GM18868 (cell line): ENCODE results near the gene OXLD1.

Experiments used
- ATAC-seq: cut with Tn5 transposase; IDR thresholded peaks from one replicate; pipeline ENCODE4 v1.9.1; 2021; ENCODE audit warnings: mild to moderate bottlenecking, moderate library complexity; ENCODE audit not compliant: unreplicated experiment

OXLD1 gene

DNA sequence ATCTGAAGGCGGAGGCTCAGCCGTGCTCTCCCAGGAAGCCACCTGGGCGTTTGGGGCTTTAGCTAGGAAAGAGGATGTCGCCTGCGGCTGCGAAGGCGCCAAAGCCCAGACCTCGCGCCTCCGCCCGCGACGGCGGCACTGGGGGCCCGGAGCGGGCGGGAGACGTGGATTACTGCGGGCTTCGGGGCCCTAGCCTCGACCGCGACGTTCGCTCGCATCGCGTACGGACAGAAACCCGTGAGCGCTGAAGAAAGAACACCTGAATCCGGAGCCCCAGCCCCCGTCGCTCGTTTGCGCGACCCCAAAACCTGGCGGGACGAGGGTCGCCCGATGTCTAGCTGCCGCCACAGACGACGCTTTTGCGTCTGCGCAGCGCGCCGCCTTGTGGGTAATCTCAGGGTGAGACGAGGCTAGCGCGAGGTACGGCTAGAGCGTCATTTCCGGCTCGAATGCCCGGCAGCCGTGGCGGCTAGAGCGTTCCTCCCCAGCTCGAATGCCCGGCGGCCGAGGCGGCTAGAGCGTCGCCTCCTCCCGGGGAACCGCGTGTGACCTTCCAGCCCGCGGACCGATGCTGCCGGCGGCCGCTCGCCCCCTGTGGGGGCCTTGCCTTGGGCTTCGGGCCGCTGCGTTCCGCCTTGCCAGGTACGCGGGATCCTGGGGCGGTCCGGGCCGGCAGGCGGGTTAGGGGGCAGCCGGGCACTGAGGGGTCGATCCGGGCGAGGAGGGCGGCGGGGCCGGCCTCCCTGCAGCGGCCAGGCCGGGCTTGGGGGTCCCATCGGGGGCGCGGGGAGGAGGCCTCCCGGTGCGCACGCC lies 36.7 kb upstream of the OXLD1 start, which contains the start of gene MRPL12:
Gene MRPL12 (plus strand): TSS at position 434 of the 813 bp plus-strand sequence. CDS start 135 bp downstream, at position 569.
- ATAC-seq: peak; percentile 81

DNA sequence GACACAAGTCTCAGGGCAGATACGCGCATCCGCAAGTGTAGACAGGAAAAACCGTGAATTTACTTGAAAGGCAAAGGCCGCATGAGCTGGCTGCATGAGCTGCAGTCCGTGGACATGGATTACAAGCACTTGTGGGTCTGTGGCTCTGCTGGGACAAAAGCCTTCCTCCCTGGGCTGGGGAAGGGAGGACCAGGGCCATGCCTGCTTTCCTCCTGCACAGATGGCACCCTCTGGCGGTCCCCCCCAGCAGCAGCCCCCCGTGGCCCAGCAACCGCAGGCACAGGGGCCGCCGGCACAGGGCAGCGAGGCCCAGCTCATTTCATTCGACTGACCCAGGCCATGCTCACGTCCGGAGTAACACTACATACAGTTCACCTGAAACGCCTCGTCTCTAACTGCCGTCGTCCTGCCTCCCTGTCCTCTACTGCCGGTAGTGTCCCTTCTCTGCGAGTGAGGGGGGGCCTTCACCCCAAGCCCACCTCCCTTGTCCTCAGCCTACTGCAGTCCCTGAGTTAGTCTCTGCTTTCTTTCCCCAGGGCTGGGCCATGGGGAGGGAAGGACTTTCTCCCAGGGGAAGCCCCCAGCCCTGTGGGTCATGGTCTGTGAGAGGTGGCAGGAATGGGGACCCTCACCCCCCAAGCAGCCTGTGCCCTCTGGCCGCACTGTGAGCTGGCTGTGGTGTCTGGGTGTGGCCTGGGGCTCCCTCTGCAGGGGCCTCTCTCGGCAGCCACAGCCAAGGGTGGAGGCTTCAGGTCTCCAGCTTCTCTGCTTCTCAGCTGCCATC lies 35.1 kb upstream of the OXLD1 start:
- ATAC-seq: no peak

DNA sequence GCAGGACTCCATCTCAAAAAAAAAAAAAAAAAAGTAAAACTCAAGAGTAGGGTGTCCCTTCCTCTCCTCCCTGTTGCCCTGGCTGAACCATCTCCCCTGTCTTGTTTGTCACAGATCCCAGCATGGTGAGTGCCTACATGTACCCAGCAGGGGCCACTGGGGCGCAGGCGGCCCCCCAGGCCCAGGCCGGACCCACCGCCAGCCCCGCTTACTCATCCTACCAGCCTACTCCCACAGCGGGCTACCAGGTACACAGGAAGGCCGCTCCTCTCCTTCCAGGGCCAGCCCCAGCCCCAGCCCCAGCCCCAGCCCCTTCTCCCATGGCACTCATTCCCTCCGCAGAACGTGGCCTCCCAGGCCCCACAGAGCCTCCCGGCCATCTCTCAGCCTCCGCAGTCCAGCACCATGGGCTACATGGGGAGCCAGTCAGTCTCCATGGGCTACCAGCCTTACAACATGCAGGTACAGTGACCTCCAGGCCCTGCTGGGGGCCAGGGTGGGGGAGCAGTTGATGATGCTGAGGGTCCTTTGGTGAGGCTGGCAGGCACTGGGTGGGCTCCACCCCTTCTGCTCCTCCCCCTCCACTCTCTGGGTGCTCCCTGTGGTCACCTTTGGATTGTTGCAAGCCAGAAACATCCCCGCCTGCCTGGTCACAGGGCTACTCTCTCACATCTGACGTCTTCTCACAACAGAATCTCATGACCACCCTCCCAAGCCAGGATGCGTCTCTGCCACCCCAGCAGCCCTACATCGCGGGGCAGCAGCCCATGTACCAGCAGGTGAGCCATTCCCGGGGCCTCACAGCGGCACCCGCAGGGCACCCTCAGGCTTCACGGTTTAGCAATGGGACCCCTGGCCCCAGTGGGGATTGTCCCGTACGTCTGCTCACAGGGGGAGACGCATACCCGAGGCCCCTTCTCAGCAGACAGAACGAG lies 34.2 kb upstream of the OXLD1 start:
- ATAC-seq: no peak

DNA sequence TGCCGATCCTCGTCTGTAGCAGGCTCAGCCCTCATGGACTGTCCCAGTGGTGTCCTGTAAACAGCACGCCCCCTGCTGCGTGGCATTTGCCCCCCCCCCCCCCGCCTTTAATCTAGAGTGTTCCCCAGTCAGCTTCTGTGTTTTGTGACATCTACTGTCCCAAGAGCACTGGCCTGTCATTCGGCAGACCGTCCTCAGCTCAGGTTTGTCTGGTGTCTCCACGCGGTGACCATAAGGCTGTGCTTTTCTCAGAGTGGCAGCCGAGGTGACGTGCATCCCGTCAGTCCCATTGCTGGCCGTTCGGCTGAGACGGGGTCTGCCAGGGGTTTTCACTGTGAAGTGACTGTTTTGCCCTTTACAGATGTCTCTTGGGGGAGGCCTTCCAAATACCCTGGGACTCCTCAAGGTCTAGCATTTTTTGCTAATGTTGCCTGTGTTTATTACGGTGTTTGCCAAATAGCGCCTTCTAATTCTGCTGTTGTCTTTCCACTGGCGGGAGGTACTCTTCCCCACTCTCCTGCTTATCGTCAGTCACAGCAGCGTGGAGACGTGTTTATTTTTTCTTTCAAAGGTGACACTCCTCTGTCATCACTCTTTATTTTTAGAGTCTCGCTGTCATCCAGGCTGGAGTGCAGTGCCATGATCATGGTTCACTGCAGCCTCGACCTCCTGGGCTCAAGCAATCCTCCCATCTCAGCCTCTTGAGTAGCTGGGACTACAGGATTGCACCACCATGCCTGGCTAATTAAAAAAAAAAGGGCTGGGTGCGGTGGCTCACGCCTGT lies 31.0 kb upstream of the OXLD1 start:
- no peak for ATAC-seq

DNA sequence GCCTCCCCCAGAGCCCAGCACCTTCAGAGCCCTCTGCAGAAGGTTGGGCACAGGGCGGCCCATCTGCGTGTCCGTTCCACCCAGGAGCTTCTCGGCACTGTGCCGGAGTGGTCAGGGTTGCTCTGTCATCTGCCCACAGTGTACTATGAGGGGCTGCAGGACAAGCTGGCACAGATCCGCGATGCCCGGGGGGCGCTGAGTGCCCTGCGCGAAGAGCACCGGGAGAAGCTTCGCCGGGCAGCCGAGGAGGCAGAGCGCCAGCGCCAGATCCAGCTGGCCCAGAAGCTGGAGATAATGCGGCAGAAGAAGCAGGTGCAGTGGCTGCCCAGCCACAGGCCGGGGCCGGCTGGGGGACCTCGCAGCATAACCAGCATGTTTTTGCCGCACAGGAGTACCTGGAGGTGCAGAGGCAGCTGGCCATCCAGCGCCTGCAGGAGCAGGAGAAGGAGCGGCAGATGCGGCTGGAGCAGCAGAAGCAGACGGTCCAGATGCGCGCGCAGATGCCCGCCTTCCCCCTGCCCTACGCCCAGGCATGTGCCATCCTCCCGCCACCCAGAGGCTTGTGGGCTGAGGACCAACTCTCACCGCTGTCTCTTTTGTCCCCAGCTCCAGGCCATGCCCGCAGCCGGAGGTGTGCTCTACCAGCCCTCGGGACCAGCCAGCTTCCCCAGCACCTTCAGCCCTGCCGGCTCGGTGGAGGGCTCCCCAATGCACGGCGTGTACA lies 30.0 kb upstream of the OXLD1 start:
- ATAC-seq: no peak

DNA sequence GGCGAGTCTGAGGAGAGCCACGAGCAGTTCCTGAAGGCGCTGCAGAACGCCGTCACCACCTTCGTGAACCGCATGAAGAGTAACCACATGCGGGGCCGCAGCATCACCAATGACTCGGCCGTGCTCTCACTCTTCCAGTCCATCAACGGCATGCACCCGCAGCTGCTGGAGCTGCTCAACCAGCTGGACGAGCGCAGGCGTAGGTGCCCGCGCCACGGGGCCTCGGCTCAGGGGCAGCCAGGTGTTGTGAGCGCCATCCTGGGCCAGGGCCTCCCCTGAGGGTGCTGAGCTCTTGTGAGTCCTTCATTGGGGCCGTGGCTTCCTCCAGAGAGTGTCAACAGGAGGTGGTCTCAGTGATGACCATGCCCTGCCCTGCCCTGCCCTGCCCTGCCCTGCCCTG lies 29.4 kb upstream of the OXLD1 start:
- no peak for ATAC-seq

DNA sequence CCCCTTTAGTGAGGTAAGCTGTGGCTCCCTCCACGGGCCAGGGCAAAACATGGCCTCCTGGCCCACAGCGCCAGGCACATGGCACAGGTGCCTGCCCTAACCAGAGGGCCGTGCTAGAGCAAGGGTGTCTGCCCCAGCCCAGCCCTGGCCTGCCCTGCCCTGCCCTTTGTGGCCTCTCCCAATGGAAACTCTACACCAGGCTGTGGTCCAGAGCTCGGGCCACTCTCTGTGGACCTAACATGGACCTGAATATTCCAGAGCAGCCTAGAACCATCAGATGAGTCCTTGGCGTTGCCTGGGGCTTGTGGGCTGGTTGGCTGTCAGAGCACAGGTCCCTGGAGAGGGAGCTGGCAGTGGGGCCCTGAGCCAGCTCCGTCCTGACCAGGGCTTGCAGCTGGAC lies 28.8 kb upstream of the OXLD1 start:
- no peak for ATAC-seq

DNA sequence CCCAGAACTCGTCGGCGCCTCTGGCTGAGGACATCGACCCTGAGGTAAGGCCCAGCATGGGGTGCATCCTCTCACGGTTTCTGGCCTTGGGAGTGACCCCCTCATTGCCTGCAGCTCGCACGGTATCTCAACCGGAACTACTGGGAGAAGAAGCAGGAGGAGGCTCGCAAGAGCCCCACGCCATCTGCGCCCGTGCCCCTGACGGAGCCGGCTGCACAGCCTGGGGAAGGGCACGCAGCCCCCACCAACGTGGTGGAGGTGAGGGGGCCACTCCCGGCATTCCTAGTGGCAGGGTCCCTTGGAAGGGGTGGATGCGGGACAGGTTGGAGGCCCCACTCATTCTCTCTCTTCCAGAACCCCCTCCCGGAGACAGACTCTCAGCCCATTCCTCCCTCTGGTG lies 28.4 kb upstream of the OXLD1 start:
- ATAC-seq: no peak

DNA sequence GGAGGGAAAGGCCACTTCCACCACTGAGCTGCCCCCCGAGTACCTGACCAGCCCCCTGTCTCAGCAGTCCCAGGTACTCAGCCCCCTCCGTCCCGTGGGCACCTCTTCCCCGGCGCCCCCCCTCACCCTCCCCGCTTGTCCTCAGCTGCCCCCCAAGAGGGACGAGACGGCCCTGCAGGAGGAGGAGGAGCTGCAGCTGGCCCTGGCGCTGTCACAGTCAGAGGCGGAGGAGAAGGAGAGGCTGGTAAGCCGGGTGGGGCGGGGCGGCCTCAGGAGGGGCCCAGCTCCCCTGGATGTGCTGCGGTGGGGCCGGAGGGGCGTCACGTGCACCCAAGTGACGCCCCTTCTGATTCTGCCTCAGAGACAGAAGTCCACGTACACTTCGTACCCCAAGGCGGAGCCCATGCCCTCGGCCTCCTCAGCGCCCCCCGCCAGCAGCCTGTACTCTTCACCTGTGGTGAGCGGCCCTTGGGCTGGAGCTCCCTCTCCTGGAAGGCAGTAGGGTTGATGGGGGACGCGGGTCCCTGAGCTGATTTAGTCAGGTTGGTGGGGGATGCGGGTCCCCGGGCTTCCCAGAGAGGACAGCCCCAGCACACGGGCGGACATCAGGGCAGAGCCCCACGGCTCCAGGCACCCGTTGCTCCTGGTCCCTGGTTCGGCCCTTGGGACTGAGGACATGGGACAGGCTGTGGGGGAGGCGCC lies 27.3 kb upstream of the OXLD1 start:
- no peak for ATAC-seq

DNA sequence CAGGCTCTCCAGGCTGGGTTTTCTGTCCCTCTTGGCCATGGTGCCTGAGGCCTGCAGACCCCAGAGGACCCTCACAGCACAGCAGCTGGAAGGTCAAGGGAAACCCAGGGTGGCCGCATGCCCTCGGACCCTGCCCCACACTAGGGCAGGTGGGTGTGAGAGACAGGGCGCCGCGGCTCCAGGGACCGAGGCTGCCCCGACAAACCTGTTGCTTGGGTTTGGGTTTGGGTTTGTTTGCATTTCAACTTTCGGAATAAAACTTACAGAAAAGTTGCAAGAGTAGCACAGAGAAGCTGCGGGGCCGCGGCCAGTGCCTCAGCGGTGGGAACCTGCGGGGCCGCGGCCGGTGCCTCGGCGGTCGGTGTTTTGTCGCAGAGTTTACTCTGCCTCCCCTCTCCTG lies 25.2 kb upstream of the OXLD1 start:
- ATAC-seq: no peak

DNA sequence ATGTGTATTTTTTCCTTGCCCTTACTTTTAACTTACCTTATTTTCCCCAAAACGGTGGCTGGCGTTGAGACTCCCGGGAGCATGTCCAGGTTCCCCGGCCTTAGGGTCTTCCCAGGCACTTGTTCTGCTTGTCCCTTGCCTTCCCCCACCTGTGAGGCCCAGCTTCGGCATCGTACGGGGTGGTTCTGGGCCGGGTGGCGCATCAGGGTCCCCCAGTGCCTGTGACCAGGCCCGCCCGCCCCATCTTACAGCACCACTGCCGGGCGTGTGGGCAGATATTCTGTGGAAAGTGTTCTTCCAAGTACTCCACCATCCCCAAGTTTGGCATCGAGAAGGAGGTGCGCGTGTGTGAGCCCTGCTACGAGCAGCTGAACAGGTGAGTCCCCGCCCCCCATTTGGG lies 24.8 kb upstream of the OXLD1 start:
- no peak for ATAC-seq

DNA sequence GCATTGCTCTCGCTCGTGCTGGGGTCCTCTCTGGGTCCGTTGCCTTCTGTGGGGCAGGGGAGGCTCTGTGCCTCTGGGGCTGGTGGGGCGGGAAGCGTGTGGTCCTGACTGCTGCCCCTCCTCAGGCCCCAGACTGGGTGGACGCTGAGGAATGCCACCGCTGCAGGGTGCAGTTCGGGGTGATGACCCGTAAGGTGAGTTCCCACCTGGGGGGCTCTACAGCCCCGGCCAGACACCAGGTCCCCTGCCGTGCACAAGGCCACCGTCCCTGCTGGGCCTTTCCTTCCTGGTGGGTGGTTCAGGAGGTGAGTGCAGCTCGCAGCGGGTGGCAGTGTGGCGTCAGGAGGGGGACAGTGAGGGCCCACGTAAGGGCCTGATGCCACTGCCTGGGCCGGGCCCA lies 24.1 kb upstream of the OXLD1 start:
- ATAC-seq: no peak

DNA sequence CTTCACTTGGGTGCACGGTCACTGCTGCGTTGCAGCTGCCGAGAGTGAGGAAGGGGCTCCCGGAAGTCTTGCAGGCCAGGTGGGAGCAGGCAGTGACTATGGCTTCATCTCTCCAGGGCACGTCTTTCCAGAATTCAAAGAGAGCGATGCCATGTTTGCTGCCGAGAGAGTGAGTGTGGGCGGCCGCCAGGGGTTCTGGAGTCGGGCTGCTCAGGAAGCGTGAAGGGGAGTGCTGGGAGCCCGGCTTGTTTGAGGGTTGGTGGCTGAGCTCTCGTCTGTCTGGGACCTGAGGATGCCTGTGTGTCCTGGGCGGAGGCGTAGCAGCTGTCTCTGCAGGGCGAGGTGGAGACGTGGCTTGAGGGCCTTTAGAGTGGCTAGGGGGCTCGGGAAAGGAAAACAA lies 23.7 kb upstream of the OXLD1 start:
- no peak for ATAC-seq

DNA sequence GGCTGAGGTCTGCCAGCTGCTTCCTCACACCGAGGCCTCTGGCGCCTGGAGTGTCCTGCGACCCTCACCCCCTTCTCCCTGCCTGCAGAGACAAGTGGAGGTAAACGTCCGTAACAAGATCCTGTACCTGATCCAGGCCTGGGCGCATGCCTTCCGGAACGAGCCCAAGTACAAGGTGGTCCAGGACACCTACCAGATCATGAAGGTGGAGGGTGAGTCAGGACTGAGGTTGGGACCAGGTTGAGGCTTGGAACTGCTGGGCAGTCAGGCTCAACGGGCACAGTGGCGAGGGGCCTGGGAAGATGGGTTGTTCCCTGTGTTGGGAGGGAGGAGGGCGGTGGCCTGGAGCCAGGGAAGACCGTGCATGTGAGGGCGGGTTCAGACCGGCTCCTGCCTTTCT lies 22.2 kb upstream of the OXLD1 start:
- ATAC-seq: no peak

DNA sequence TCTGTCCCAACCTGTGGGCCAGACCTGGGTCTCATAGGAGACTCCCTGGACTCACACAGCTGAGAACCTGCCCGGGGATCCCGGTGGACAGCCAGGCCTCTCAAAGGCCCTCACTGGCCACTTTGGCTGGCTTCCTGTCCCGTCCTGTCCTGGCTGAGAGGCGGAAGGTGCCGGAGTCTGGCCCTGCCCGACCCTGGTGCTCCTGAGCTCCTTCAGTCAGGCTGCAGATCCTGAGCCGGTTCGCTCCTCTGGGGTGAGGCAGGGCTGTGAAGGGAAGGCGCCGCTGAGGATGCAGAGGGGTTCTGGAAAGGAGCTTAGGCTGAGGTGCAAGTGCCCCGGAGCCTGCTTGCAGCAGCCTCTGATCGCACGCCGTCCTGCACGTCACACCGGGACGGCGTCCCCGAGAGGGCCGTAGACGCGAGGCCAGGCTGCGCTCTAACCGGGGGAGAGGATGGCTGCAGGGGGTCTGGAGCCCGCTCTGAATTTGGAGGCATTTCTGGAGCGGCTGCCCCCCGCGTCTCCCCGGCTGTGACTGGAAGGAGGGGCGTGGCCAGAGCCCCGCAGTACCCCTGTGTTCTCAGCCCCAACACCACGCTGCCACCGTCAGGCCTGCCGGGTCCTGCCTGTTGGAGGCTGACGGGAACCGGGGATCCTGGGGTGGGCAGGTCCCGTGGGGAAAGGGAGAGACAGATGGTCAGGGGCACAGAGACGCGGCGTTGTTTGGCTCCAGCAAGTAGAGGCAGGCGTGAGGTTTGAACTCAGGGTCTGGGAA lies 21.6 kb upstream of the OXLD1 start:
- no peak for ATAC-seq

DNA sequence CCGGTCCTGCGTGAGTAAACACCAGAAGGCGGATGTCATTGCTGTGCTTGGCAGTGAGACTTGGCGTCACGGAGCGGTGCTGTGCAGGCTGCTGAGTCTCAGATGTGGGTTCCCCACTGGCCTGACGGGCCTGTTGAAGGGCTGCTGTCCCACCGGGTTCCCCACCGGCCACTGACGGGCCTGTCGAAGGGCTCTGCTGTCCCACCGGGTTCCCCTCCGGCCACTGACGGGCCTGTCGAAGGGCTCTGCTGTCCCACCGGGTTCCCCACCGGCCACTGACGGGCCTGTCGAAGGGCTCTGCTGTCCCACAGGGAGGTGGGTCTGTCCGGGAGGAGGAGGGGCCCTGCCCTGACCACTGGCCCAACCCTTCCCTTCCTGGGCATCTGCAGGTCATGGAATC lies 20.2 kb upstream of the OXLD1 start:
- ATAC-seq: no peak

DNA sequence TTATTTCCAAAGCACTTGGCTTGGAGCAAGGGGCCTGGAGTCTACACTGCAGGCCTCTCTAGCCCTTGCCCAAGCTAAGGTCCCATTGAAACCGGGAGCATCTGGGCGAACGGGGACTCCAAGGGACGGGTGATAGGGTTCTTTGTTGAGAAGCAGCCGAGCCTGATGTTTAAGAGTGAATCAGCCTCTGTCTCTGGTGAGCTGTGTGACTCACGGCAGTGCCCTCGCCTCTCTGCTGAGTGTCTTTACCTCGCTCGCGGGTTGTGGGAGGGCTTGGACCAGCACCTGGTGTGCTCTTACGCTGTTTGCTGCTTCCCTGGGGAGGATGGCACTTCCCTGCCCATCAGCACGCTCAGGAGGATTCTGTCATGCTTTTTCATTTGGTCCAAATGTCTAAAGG lies 18.7 kb upstream of the OXLD1 start:
- ATAC-seq: no peak

DNA sequence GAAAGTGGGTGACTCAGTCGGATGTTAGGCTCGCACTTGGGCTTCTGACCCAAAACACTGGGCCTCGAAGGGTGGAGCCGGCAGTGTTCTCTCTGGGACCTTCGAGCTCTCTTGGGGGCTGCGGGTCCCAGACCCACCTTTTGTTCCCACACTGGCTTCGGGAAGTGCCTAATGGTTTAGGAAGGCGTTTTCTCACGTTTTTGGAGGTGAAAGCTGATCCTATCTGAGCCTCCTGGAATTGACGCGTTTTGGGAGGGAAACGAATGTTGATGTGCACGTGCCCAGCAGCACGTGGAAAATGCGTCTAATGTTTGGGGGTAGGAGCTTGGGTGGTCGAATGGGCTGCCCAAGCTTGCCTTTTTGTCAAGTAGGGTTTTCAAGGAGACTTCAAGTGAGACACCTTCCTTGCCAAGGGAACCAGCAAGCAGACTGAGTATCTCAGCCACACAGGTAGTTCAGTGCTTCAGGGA lies 18.1 kb upstream of the OXLD1 start:
- ATAC-seq: no peak
